Activated CD4-positive, alpha-beta T cell treated with anti-CD3 and anti-CD28 coated beads, Interleukin-2, amount 10 ng/mL, durations not matched to agents 24 days and 14 days (primary cell): ENCODE measurements around the gene CROCC2. TPM values are rescaled to one million over a fixed set of nuclear protein-coding genes. Genes with fewer than 3 reads are reported as not detected.

ENCODE experiments used
- DNase-seq: peaks from one replicate; pipeline ENCODE4 v3.0.0; 2022
- H3K27ac Mint-ChIP-seq: one replicate; pipeline ENCODE4 v1.8.0; 2022; ENCODE audit warnings: mild to moderate bottlenecking, mixed read lengths
- H3K27me3 Mint-ChIP-seq: one replicate; pipeline ENCODE4 v1.8.0; 2022; ENCODE audit warnings: mixed read lengths
- H3K36me3 Mint-ChIP-seq: one replicate; pipeline ENCODE4 v1.8.0; 2022; ENCODE audit warnings: low read depth, mild to moderate bottlenecking, mixed read lengths
- H3K4me1 Mint-ChIP-seq: one replicate; pipeline ENCODE4 v1.8.0; 2021; ENCODE audit warnings: mixed read lengths
- H3K4me3 Mint-ChIP-seq: one replicate; pipeline ENCODE4 v1.8.0; 2022; ENCODE audit warnings: mild to moderate bottlenecking, moderate library complexity, mixed read lengths
- H3K9me3 Mint-ChIP-seq: one replicate; pipeline ENCODE4 v1.8.0; 2021; ENCODE audit warnings: mixed read lengths
- intact Hi-C: fragments of 100-400 bp; cut with micrococcal nuclease; formaldehyde crosslinking; loops from one replicate; pipeline ENCODE4 v1.15.1; 2023
- total RNA-seq: library from RNA; stranded (reverse); gene quantifications from 2 replicates; pipeline ENCODE4 v1.2.3, GENCODE V29; 2022

Gene CROCC2
- total RNA-seq, 1 donor from 2014 or later, result not detected

GRCh38 chr2:240960309-240960970 lies 54.3 kb downstream of the CROCC2 start:
- intact Hi-C loops, result no loop called here
- H3K4me1 Mint-ChIP-seq, result no peaks in the 10 kb centered on the region
- H3K9me3 Mint-ChIP-seq, result no peaks in the 10 kb centered on the region
- no peak overlapping the region for H3K27ac Mint-ChIP-seq
- H3K36me3 Mint-ChIP-seq, result no peaks in the 10 kb centered on the region
- H3K4me3 Mint-ChIP-seq, result no peak overlapping the region
- no peak for DNase-seq
- peaks cover 2% of the 10 kb centered on the region for H3K27me3 Mint-ChIP-seq

GRCh38 chr2:240960971-240961876 lies 55.1 kb downstream of the CROCC2 start:
- no peak overlapping the region for H3K4me3 Mint-ChIP-seq
- no peak overlapping the region for H3K27ac Mint-ChIP-seq
- no peaks in the 10 kb centered on the region for H3K4me1 Mint-ChIP-seq
- H3K9me3 Mint-ChIP-seq, result no peaks in the 10 kb centered on the region
- no peaks in the 10 kb centered on the region for H3K36me3 Mint-ChIP-seq
- intact Hi-C loops, result no loop called here
- DNase-seq, result no peak
- H3K27me3 Mint-ChIP-seq, result peaks cover 2% of the 10 kb centered on the region

GRCh38 chr2:240961910-240962299 lies 55.8 kb downstream of the CROCC2 start:
- no peak overlapping the region for H3K4me3 Mint-ChIP-seq
- H3K9me3 Mint-ChIP-seq, result no peaks in the 10 kb centered on the region
- H3K4me1 Mint-ChIP-seq, result no peaks in the 10 kb centered on the region
- intact Hi-C loops, result no loop called here
- DNase-seq, result no peak
- H3K27ac Mint-ChIP-seq, result no peak overlapping the region
- peaks cover 2% of the 10 kb centered on the region for H3K27me3 Mint-ChIP-seq
- H3K36me3 Mint-ChIP-seq, result no peaks in the 10 kb centered on the region

- Mint-ChIP-seq H3K36me3 (no peaks in the 10 kb centered on the region), H3K4me3 (no peak overlapping the region), H3K9me3 (no peaks in the 10 kb centered on the region), H3K27me3 (peaks cover 2% of the 10 kb centered on the region), H3K4me1 (no peaks in the 10 kb centered on the region), H3K27ac (no peak overlapping the region)
- intact Hi-C loops, result no loop called here
- DNase-seq, result no peak
These were observed 56.3 kb downstream of the CROCC2 start for GRCh38 chr2:240962300-240963064.

GRCh38 chr2:240963065-240963867 lies 57.1 kb downstream of the CROCC2 start:
- Mint-ChIP-seq H3K4me3 (no peak overlapping the region), H3K9me3 (no peaks in the 10 kb centered on the region), H3K36me3 (no peaks in the 10 kb centered on the region), H3K27ac (no peak overlapping the region), H3K4me1 (no peaks in the 10 kb centered on the region), H3K27me3 (peaks cover 2% of the 10 kb centered on the region)
- intact Hi-C loops, result no loop called here
- DNase-seq, result no peak

- Mint-ChIP-seq H3K27ac (no peak overlapping the region), H3K4me3 (no peak overlapping the region), H3K4me1 (no peaks in the 10 kb centered on the region), H3K9me3 (no peaks in the 10 kb centered on the region), H3K27me3 (peaks cover 2% of the 10 kb centered on the region), H3K36me3 (no peaks in the 10 kb centered on the region)
- DNase-seq, result no peak
- intact Hi-C loops, result no loop called here
These were observed 58.0 kb downstream of the CROCC2 start for GRCh38 chr2:240963868-240964703.

GRCh38 chr2:240964704-240965295 lies 58.7 kb downstream of the CROCC2 start:
- no peaks in the 10 kb centered on the region for H3K36me3 Mint-ChIP-seq
- H3K27me3 Mint-ChIP-seq, result peaks cover 2% of the 10 kb centered on the region
- H3K4me3 Mint-ChIP-seq, result no peak overlapping the region
- H3K27ac Mint-ChIP-seq, result no peak overlapping the region
- intact Hi-C loops, result no loop called here
- H3K9me3 Mint-ChIP-seq, result no peaks in the 10 kb centered on the region
- no peak for DNase-seq
- no peaks in the 10 kb centered on the region for H3K4me1 Mint-ChIP-seq

GRCh38 chr2:240965296-240965904 lies 59.3 kb downstream of the CROCC2 start:
- Mint-ChIP-seq H3K9me3 (no peaks in the 10 kb centered on the region), H3K36me3 (no peaks in the 10 kb centered on the region), H3K4me1 (peaks cover 4% of the 10 kb centered on the region), H3K27ac (no peak overlapping the region), H3K4me3 (no peak overlapping the region), H3K27me3 (no peaks in the 10 kb centered on the region)
- intact Hi-C loops, result no loop called here
- DNase-seq, result no peak

GRCh38 chr2:240965905-240966456 lies 59.8 kb downstream of the CROCC2 start:
- Mint-ChIP-seq H3K9me3 (no peaks in the 10 kb centered on the region), H3K4me3 (no peak overlapping the region), H3K4me1 (peaks cover 7% of the 10 kb centered on the region), H3K27ac (no peak overlapping the region), H3K27me3 (no peaks in the 10 kb centered on the region), H3K36me3 (no peaks in the 10 kb centered on the region)
- DNase-seq, result no peak
- intact Hi-C loops, result no loop called here

GRCh38 chr2:240966457-240966905 lies 60.3 kb downstream of the CROCC2 start:
- Mint-ChIP-seq H3K4me1 (peaks cover 7% of the 10 kb centered on the region), H3K36me3 (no peaks in the 10 kb centered on the region), H3K27ac (no peak overlapping the region), H3K9me3 (no peaks in the 10 kb centered on the region), H3K27me3 (no peaks in the 10 kb centered on the region), H3K4me3 (no peak overlapping the region)
- DNase-seq, result no peak
- intact Hi-C loops, result no loop called here

GRCh38 chr2:240966906-240967680 lies 61.0 kb downstream of the CROCC2 start:
- Mint-ChIP-seq H3K9me3 (no peaks in the 10 kb centered on the region), H3K36me3 (no peaks in the 10 kb centered on the region), H3K4me3 (no peak overlapping the region), H3K4me1 (peaks cover 9% of the 10 kb centered on the region), H3K27me3 (peaks cover 4% of the 10 kb centered on the region), H3K27ac (no peak overlapping the region)
- intact Hi-C loops, result no loop called here
- no peak for DNase-seq
